GM18520 (cell line): ENCODE data around the gene PPAN.

Experiments
- ATAC-seq: cut with Tn5 transposase; IDR thresholded peaks from one replicate; pipeline ENCODE4 v1.9.1; 2021; ENCODE audit not compliant: unreplicated experiment

Gene PPAN

GRCh38 chr19:10138879-10139795 is 33.0 kb downstream of the PPAN start:
- no peak for ATAC-seq

GRCh38 chr19:10139952-10140351 is 33.8 kb downstream of the PPAN start:
- ATAC-seq: no peak

GRCh38 chr19:10141479-10141878 is 35.3 kb downstream of the PPAN start:
- no peak for ATAC-seq

GRCh38 chr19:10141973-10142372 is 35.8 kb downstream of the PPAN start:
- no peak for ATAC-seq

GRCh38 chr19:10142701-10143375 is 36.7 kb downstream of the PPAN start:
- no peak for ATAC-seq

GRCh38 chr19:10143681-10144080 is 37.5 kb downstream of the PPAN start:
- no peak for ATAC-seq

- no peak for ATAC-seq
These were observed 38.2 kb downstream of the PPAN start for GRCh38 chr19:10144361-10144760.

- no peak for ATAC-seq
These were observed 38.9 kb downstream of the PPAN start for GRCh38 chr19:10145031-10145430.

- ATAC-seq: no peak
These were observed 40.0 kb downstream of the PPAN start for GRCh38 chr19:10146142-10146541.

- no peak for ATAC-seq
These were observed 43.3 kb downstream of the PPAN start for GRCh38 chr19:10149427-10149826.

GRCh38 chr19:10151521-10151920 is 45.4 kb downstream of the PPAN start:
- ATAC-seq: no peak

- no peak for ATAC-seq
These were observed 45.9 kb downstream of the PPAN start for GRCh38 chr19:10152100-10152499.

- ATAC-seq: no peak
These were observed 49.7 kb downstream of the PPAN start for GRCh38 chr19:10155839-10156238.

GRCh38 chr19:10158071-10158470 is 51.9 kb downstream of the PPAN start:
- no peak for ATAC-seq

GRCh38 chr19:10158485-10158884 is 52.3 kb downstream of the PPAN start:
- no peak for ATAC-seq

GRCh38 chr19:10159610-10160009 is 53.4 kb downstream of the PPAN start:
- ATAC-seq: no peak
